Measurements from ENCODE around the gene CIDEB. TPM values are rescaled to one million over a fixed set of nuclear protein-coding genes. Genes with fewer than 3 reads are reported as not detected.

The CIDEB gene
- total and polyA plus RNA-seq, 10 of the 15 experiments (the other 5 are each of a cell fraction or from before 2014, with no cell fraction given) = 0.34 to 6.3 (median 3.2) TPM

- TF ChIP-seq ZZZ3 (IDR thresholded peaks at IDR 0.05; ENCODE audit: control insufficient read depth, insufficient read length, low read depth) (no peak), PAX8 (IDR thresholded peaks at IDR 0.05) (no peak), NRF1 (conservative IDR thresholded peaks at IDR 0.05; ENCODE audit: low read depth, low read length) (no peak), CEBPB (IDR thresholded peaks at IDR 0.05; ENCODE audit: borderline replicate concordance in 1 of 2, low read depth in 2 of 2, low read length in 2 of 2) (no peak), FOS (IDR thresholded peaks at IDR 0.05; ENCODE audit: borderline replicate concordance, extremely low read depth, insufficient read length) (no peak), CHD1 (IDR thresholded peaks at IDR 0.05; ENCODE audit: low read depth, low read length) (no peak), REST (IDR thresholded peaks at IDR 0.05; ENCODE audit: low read depth, low read length) (no peak), RB1 (IDR thresholded peaks at IDR 0.05; ENCODE audit: borderline replicate concordance) (no peak), SIN3A (IDR thresholded peaks at IDR 0.05; ENCODE audit: low read depth, low read length) (no peak), CREM (IDR thresholded peaks at IDR 0.05; ENCODE audit: low read depth) (peak; percentile 63), ZNF622 (IDR thresholded peaks at IDR 0.05) (no peak), SREBF2 (IDR thresholded peaks at IDR 0.05; ENCODE audit: low read length) (no peak), ZBED1 (IDR thresholded peaks at IDR 0.05; ENCODE audit: borderline replicate concordance) (no peak), SRF (IDR thresholded peaks at IDR 0.05; ENCODE audit: low read depth in 2 of 2, low read length in 2 of 2) (no peak), IRF4 (IDR thresholded peaks at IDR 0.05; ENCODE audit: low read depth, low read length) (no peak), EZH2 (IDR thresholded peaks at IDR 0.05; ENCODE audit: borderline replicate concordance, control insufficient read depth, low read depth, low read length) (no peak), BCLAF1 (IDR thresholded peaks at IDR 0.05) (no peak), STAT3 (IDR thresholded peaks at IDR 0.05; ENCODE audit: low read depth, low read length) (no peak), TCF12 (IDR thresholded peaks at IDR 0.05; ENCODE audit: low read depth, low read length) (no peak), SMC3 (IDR thresholded peaks at IDR 0.05; ENCODE audit: borderline replicate concordance, low read length) (peak; percentile 51; the same call in 1 of the 2 replicates), HDGF (IDR thresholded peaks at IDR 0.05) (no peak), MEF2B (IDR thresholded peaks at IDR 0.05; ENCODE audit: partially characterized antibody, poor library complexity, severe bottlenecking) (peak; percentile 84), PAX5 (IDR thresholded peaks at IDR 0.05; ENCODE audit: borderline replicate concordance, low read depth, low read length) (no peak), BCL11A (IDR thresholded peaks at IDR 0.05; ENCODE audit: low read depth, low read length) (no peak), ZBTB33 (IDR thresholded peaks at IDR 0.05) (no peak)
Observed at GRCh38 chr14:24332268-24332993, 24.7 kb upstream of the CIDEB start (continued).
